Gastrocnemius medialis (tissue), 4 donors: Measurements from ENCODE around the gene PRKAG2. TPM values are rescaled to one million over a fixed set of nuclear protein-coding genes. Genes with fewer than 3 reads are reported as not detected.
A peak's percentile ranks its signal among the peaks of the same experiment; 100 is the strongest.

Experiments used
- ATAC-seq, 2 donors: fragments of 150-250 bp; one replicate each; pipeline ENCODE4 v1.9.1; 2016
- DNase-seq, 2 donors: peaks; one replicate each; pipeline ENCODE4 v3.0.0-alpha.2; 2019
- H3K27ac ChIP-seq, 4 donors: fragments of 200-600 bp; sonication (generic); 1 replicate in 1 of 4; 2 replicates in 3 of 4; pipeline ENCODE4 v1.5.1; 2016 to 2018; ENCODE audit warnings: mild to moderate bottlenecking in 2 of 4, moderate library complexity in 1 of 4
- H3K27me3 ChIP-seq, 3 donors: fragments of 200-600 bp; sonication (generic) in 2 of 3; 1 replicate in 1 of 3; 2 replicates in 2 of 3; pipeline versions ENCODE4 v1.5.1 to v1.6.0; 2016 to 2019; ENCODE audit warnings: mild to moderate bottlenecking in 1 of 3, moderate library complexity in 1 of 3
- H3K36me3 ChIP-seq, 2 donors: fragments of 200-600 bp; sonication (generic) in 1 of 2; one replicate each; pipeline ENCODE4 v1.5.1; 2017 to 2018
- H3K4me1 ChIP-seq, 2 donors: fragments of 200-600 bp; sonication (generic) in 1 of 2; one replicate each; pipeline ENCODE4 v1.5.1; 2016 to 2017; ENCODE audit warnings: mild to moderate bottlenecking in 2 of 2
- H3K4me3 ChIP-seq, 4 donors: fragments of 200-600 bp; sonication (generic) in 3 of 4; 1 replicate in 1 of 4; 2 replicates in 3 of 4; pipeline ENCODE4 v1.5.1; 2016 to 2019; ENCODE audit warnings: mild to moderate bottlenecking in 2 of 4
- H3K9me3 ChIP-seq, 3 donors: fragments of 200-600 bp; sonication (generic) in 2 of 3; 1 replicate in 1 of 3; 2 replicates in 2 of 3; pipeline ENCODE4 v1.5.1; 2016 to 2019
- POLR2A ChIP-seq, 2 donors: fragments of 450-650 bp; IDR thresholded peaks; one replicate each; pipeline ENCODE4 v1.6.1; 2017; ENCODE audit warnings: antibody characterized with exemption in 2 of 2, mild to moderate bottlenecking in 2 of 2, moderate library complexity in 2 of 2
- in situ Hi-C, 4 donors: fragments of 200-750 bp; cut with MboI; loops; one replicate each; pipeline versions ENCODE4 v1.15.0 to v1.8.0; 2017; ENCODE audit warnings: low sequenced_read_pairs in 4 of 4
- intact Hi-C: fragments of 100-400 bp; cut with DNase I; formaldehyde crosslinking; loops from one replicate; pipeline ENCODE4 v1.15.1; 2023; ENCODE audit warnings: low total_unique reads
- total RNA-seq, 4 donors: library from RNA; depleted of rRNA; stranded (reverse); fragments of >200 nt; gene quantifications; one replicate each; pipeline versions ENCODE4 v1.1.0 to v1.2.3, GENCODE V29; 2016
- TF ChIP-seq, protein P1 (sequence below), 5 experiments: fragments of 450-650 bp in 3 of 5; fragments of 200-600 bp in 2 of 5; sonication (generic) in 2 of 5; IDR thresholded peaks in 4 of 5; conservative IDR thresholded peaks in 1 of 5; 1 replicate in 4 of 5; 2 replicates in 1 of 5; pipeline ENCODE4 v1.5.1; 2016 to 2019; ENCODE audit warnings: antibody characterized with exemption in 5 of 5, mild to moderate bottlenecking in 3 of 5, moderate library complexity in 3 of 5

The PRKAG2 gene
- total RNA-seq, 4 donors from 2014 or later: 5.3 to 32.6 (median 13.9) TPM

DNA sequence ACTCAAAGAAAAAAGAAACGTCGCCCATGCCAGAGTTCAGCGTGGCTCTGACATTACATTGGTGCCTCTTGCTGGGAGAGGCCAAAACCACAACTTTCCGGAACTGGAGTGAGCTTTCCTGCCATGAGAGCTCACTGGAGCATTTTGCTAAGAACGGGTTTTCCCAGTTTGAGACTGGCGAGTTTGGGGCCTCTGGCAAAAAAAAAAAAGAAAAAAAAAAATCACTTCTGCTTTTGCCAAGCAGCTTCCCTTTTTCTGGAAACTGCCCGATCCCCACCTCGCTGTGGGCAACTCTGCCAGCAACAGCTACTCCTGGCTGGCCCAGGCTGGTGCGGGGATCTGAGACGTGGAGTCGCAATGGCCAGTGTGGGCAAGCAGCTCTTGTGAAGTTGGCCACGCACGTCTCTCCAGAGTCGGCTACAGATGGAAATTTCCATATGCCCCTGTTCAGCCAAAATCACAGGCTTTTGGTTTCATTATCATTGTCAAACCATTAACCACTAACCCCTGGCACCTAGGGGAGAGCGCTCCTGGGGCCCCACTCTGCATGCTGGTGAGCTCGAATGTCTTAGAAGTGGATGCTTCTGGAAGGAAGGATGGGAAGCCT, 25.7 kb downstream of the PRKAG2 start:
- no peaks in the 10 kb centered on the region for H3K4me1 ChIP-seq
- H3K4me3 ChIP-seq: peak overlapping the region in 1 of 4 donors; percentile 18
- TF ChIP-seq, protein P1, sequence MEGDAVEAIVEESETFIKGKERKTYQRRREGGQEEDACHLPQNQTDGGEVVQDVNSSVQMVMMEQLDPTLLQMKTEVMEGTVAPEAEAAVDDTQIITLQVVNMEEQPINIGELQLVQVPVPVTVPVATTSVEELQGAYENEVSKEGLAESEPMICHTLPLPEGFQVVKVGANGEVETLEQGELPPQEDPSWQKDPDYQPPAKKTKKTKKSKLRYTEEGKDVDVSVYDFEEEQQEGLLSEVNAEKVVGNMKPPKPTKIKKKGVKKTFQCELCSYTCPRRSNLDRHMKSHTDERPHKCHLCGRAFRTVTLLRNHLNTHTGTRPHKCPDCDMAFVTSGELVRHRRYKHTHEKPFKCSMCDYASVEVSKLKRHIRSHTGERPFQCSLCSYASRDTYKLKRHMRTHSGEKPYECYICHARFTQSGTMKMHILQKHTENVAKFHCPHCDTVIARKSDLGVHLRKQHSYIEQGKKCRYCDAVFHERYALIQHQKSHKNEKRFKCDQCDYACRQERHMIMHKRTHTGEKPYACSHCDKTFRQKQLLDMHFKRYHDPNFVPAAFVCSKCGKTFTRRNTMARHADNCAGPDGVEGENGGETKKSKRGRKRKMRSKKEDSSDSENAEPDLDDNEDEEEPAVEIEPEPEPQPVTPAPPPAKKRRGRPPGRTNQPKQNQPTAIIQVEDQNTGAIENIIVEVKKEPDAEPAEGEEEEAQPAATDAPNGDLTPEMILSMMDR (IDR thresholded peaks at IDR 0.05 in 4 of 5, conservative IDR thresholded peaks at IDR 0.05 in 1 of 5): no peak
- no peak for TF ChIP-seq POLR2A (IDR thresholded peaks at IDR 0.05)
- H3K36me3 ChIP-seq: no peaks in the 10 kb centered on the region
- ATAC-seq (peak in 1 of 2 donors; percentile 24), DNase-seq (no peak)
- no peak overlapping the region for H3K27ac ChIP-seq
- in situ Hi-C loops: no loop called here
- H3K9me3 ChIP-seq: no peaks in the 10 kb centered on the region
- H3K27me3 ChIP-seq: no peaks in the 10 kb centered on the region
- intact Hi-C loops: no loop called here

DNA sequence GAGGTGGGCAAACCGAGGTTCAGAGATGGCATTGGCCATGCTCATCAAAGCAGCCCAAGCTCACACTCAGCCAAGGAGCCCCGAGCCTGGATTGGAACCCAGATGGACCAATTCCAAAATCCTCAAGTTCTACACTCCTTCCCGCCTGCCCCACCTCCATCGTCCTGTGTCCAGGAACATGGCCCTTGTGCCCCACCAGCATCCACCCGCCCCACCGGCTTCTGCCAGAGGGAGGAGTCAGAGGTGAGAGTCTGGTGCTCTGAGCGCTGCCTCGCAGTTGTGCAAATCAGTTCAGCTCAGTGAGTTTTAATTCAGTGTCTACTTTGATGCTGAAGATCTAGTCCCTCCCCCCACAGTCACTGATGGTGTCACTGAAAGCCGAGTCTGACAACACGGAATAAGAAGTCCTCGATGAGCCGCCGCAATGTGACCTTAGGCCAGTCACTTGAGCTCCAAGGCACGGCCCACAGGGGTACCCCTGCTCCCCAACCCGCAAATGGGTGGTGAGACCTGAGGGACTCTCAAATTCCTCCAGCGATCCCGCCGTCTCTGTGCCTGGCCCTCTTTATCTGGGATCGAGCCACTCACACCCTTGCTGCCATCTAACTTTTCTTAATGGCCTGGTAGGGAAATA, 26.3 kb downstream of the PRKAG2 start:
- H3K27ac ChIP-seq: no peak overlapping the region

DNA sequence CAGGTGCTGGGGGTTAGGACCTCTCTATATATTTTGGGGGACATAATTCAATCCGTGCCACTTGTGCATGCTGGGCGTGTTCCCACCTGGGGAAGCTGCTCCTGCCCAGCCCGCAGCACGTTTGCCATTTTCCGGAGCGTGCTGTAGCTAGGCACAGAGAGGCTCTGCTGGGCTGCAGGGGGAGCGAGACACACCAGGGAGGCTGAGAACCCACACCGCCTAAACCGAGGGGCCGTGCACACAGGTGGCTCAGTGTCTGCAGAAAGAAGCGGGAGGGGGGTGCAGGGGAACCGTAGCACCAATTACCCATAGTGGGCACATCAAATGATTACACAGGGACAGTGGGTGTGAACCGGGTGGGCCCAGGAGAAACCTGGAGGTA, 27.0 kb downstream of the PRKAG2 start:
- H3K27ac ChIP-seq: no peak overlapping the region
- H3K27me3 ChIP-seq: no peaks in the 10 kb centered on the region
- in situ Hi-C loops: no loop called here
- TF ChIP-seq, protein P1 (IDR thresholded peaks at IDR 0.05 in 4 of 5, conservative IDR thresholded peaks at IDR 0.05 in 1 of 5): no peak
- TF ChIP-seq POLR2A (IDR thresholded peaks at IDR 0.05): no peak
- no peaks in the 10 kb centered on the region for H3K9me3 ChIP-seq
- intact Hi-C loops: no loop called here
- H3K4me1 ChIP-seq: no peaks in the 10 kb centered on the region
- ATAC-seq (no peak), DNase-seq (no peak)
- no peaks in the 10 kb centered on the region for H3K36me3 ChIP-seq
- no peak overlapping the region for H3K4me3 ChIP-seq

More for the DNA sequence above, 26.3 kb downstream of the PRKAG2 start:
- TF ChIP-seq POLR2A (IDR thresholded peaks at IDR 0.05): no peak
- TF ChIP-seq, protein P1 (IDR thresholded peaks at IDR 0.05 in 4 of 5, conservative IDR thresholded peaks at IDR 0.05 in 1 of 5): no peak
- no peak for ATAC-seq
- no peaks in the 10 kb centered on the region for H3K27me3 ChIP-seq
- H3K4me1 ChIP-seq: no peaks in the 10 kb centered on the region
- no peaks in the 10 kb centered on the region for H3K36me3 ChIP-seq
- DNase-seq: no peak
- no peak overlapping the region for H3K4me3 ChIP-seq
- H3K9me3 ChIP-seq: no peaks in the 10 kb centered on the region
- in situ Hi-C loops (no loop called here), intact Hi-C loops (no loop called here)

DNA sequence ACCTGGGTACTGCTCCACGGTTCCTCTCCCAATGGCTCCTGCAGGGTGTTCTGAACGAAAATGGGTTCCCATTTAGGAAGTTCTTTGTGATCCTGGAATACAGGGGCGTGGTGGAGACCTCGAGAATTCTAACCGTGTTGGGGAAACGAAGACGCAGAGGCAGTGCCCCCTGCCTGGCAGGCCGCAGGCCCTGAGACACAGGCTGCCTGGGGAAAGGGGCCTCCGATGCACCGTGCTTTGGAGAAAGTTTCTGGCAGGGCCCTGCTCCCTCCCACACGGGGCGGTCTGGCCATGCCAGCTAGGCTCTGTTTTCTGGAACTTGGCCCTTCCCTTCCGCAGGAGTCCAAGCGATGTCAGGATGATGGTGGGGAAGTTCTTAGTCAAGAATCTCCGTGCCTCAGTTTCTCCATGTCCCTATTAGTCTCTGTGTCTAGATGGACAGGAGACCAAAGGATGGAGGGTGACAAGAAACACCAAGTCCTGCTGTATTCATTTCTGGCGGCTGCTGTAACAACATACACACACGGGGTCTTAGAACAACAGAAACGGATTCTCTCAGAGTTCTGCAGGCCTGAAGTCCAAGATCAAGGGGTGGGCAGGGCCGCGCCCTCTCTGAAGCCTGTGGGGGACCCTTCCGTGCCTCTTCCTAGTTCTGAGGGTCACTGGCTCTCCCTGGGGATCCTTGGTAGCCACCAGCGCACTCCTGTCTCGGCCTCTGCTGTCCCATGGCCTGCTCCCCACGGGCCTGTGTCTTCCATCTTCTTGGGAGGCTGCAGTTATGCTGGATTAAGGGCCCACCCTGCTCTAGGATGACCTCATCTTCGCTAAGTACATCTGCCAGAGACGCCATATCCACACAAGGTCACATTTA, 27.7 kb downstream of the PRKAG2 start:
- ATAC-seq (no peak), DNase-seq (no peak)
- in situ Hi-C loops: no loop called here

More for the DNA sequence above, 27.7 kb downstream of the PRKAG2 start:
- H3K36me3 ChIP-seq: no peaks in the 10 kb centered on the region
- H3K27me3 ChIP-seq: no peaks in the 10 kb centered on the region
- intact Hi-C loops: no loop called here
- H3K27ac ChIP-seq: no peak overlapping the region
- no peaks in the 10 kb centered on the region for H3K9me3 ChIP-seq
- TF ChIP-seq, protein P1 (IDR thresholded peaks at IDR 0.05 in 4 of 5, conservative IDR thresholded peaks at IDR 0.05 in 1 of 5): no peak
- no peak for TF ChIP-seq POLR2A (IDR thresholded peaks at IDR 0.05)
- H3K4me3 ChIP-seq: no peak overlapping the region
- H3K4me1 ChIP-seq: no peaks in the 10 kb centered on the region
